Endothelial cell of umbilical vein (primary cell): ENCODE measurements around the gene LTBP1. TPM values are rescaled to one million over a fixed set of nuclear protein-coding genes. Genes with fewer than 3 reads are reported as not detected.
A peak's percentile ranks its signal among the peaks of the same experiment; 100 is the strongest.

ENCODE experiments used
- BruUV-seq: library from RNA; stranded (reverse); fragments of 400-500 nt; replicated peaks from 2 replicates; lab custom pipeline; 2021; lab: Mats Ljungman, UMichigan
- CTCF ChIA-PET: fragments of 300-600, 350-600 bp; sonication (Branson Sonifier 250); formaldehyde crosslinking; loops from one replicate; lab custom pipeline; 2021; ENCODE audit warnings: antibody characterized with exemption, inconsistent platforms; lab: Charles Lee
- POLR2A ChIA-PET: fragments of 300-600, 350-600 bp; sonication (Branson Sonifier 250); formaldehyde crosslinking; loops from one replicate; lab custom pipeline; 2021; ENCODE audit warnings: antibody characterized with exemption, inconsistent platforms; lab: Charles Lee
- DNase-seq: peaks from one replicate; pipeline ENCODE4 v3.0.0-alpha.2; 2011; ENCODE audit warnings: low read depth, low spot score
- FAIRE-seq: peaks from 2 replicates; lab custom pipeline; 2011; peaks lifted over from hg19 to GRCh38; lab: Jason Lieb, UNC
- H2AFZ ChIP-seq: 2 replicates; pipeline ENCODE4 v1.6.0; 2012; ENCODE audit warnings: low read depth, low read length, control low read depth, inconsistent platforms
- H3K27ac ChIP-seq: 2 replicates; pipeline ENCODE4 v1.5.1; 2011; ENCODE audit warnings: low read depth, mild to moderate bottlenecking, control low read depth, low read length, moderate library complexity; ENCODE audit not compliant: insufficient read depth
- H3K27me3 ChIP-seq, 2 experiments: 2 replicates each; pipeline versions ENCODE4 v1.6.0 to v1.6.1; 2011; ENCODE audit warnings: low read length in 2 of 2, mixed read lengths in 1 of 2; ENCODE audit not compliant: control insufficient read depth in 2 of 2, insufficient read depth in 2 of 2
- H3K36me3 ChIP-seq, 2 experiments: 2 replicates in 1 of 2; 3 replicates in 1 of 2; pipeline ENCODE4 v1.5.1; 2011; ENCODE audit warnings: low read length in 2 of 2, mild to moderate bottlenecking in 1 of 2, moderate library complexity in 1 of 2; ENCODE audit not compliant: control insufficient read depth in 2 of 2, insufficient read depth in 2 of 2; ENCODE audit errors: extremely low read depth in 1 of 2
- H3K4me1 ChIP-seq: 3 replicates; pipeline ENCODE4 v1.5.1; 2011; ENCODE audit warnings: mild to moderate bottlenecking, low read length; ENCODE audit not compliant: control insufficient read depth, insufficient read depth; ENCODE audit errors: extremely low read depth
- H3K4me2 ChIP-seq: 2 replicates; pipeline ENCODE4 v1.6.1; 2011; ENCODE audit warnings: low read length, control low read depth, mixed read lengths; ENCODE audit not compliant: insufficient read depth
- H3K4me3 ChIP-seq, 3 experiments: fragments of 200-600 bp in 1 of 3; sonication (generic), shearing (Covaris generic) in 1 of 3; replicated peaks in 1 of 3; 2 replicates each; pipeline ENCODE4 v1.5.1; 2011 to 2016; ENCODE audit warnings: control low read depth in 3 of 3, low read length in 3 of 3, mild to moderate bottlenecking in 2 of 3, inconsistent platforms in 1 of 3, low read depth in 1 of 3, moderate library complexity in 1 of 3; ENCODE audit not compliant: insufficient read depth in 1 of 3
- H3K79me2 ChIP-seq: 2 replicates; pipeline ENCODE4 v1.6.0; 2012; ENCODE audit warnings: low read length, inconsistent platforms; ENCODE audit not compliant: control insufficient read depth, insufficient read depth
- H3K9ac ChIP-seq: replicated peaks from 2 replicates; pipeline ENCODE3; 2011; ENCODE audit warnings: low read length, control low read depth; ENCODE audit not compliant: insufficient read depth; ENCODE audit errors: extremely low read depth
- H3K9me1 ChIP-seq: replicated peaks from 3 replicates; pipeline ENCODE4 v1.6.0; 2011; ENCODE audit warnings: mild to moderate bottlenecking, low read length; ENCODE audit not compliant: control insufficient read depth, insufficient read depth; ENCODE audit errors: extremely low read depth
- H3K9me3 ChIP-seq: replicated peaks from 2 replicates; pipeline ENCODE4 v1.5.1; 2012; ENCODE audit warnings: low read length, inconsistent platforms; ENCODE audit not compliant: control insufficient read depth, insufficient read depth
- H4K20me1 ChIP-seq: replicated peaks from 2 replicates; pipeline ENCODE3; 2011; ENCODE audit warnings: mild to moderate bottlenecking, low read length; ENCODE audit not compliant: control insufficient read depth, insufficient read depth; ENCODE audit errors: extremely low read depth
- EZH2 ChIP-seq: IDR thresholded peaks from 2 replicates; pipeline ENCODE4 v1.6.1; 2012; ENCODE audit warnings: borderline replicate concordance, low read depth, mild to moderate bottlenecking, moderate library complexity, low read length, inconsistent platforms; ENCODE audit not compliant: severe bottlenecking
- FOS ChIP-seq: IDR thresholded peaks from 2 replicates; pipeline ENCODE4 v1.6.1; 2011; ENCODE audit warnings: mild to moderate bottlenecking, low read length, moderate library complexity, borderline replicate concordance; ENCODE audit not compliant: insufficient read depth
- GATA2 ChIP-seq: IDR thresholded peaks from 2 replicates; pipeline ENCODE4 v1.7.0; 2011; ENCODE audit warnings: low read depth, mild to moderate bottlenecking, moderate library complexity, mixed read lengths, low read length; ENCODE audit not compliant: insufficient read length, insufficient read depth
- JUN ChIP-seq: IDR thresholded peaks from 2 replicates; pipeline ENCODE4 v1.6.1; 2011; ENCODE audit warnings: borderline replicate concordance, low read depth; ENCODE audit not compliant: insufficient read length, insufficient read depth
- MYC ChIP-seq: IDR thresholded peaks from one replicate; pipeline ENCODE4 v1.6.1; 2011; ENCODE audit warnings: mild to moderate bottlenecking, low read depth, low read length
- POLR2A ChIP-seq: IDR thresholded peaks from 2 replicates; pipeline ENCODE4 v1.6.1; 2012; ENCODE audit warnings: low read depth, mild to moderate bottlenecking, control low read depth, low read length
- POLR2AphosphoS5 ChIP-seq: IDR thresholded peaks from 2 replicates; pipeline ENCODE4 v1.6.1; 2012; ENCODE audit warnings: low read depth, mild to moderate bottlenecking, control low read depth, low read length, moderate library complexity; ENCODE audit not compliant: insufficient read depth
- dilution Hi-C: fragments of 300-500 bp; cut with MboI; formaldehyde crosslinking; loops from one replicate; pipeline ENCODE4 v1.15.0; 2019; ENCODE audit warnings: low sequenced_read_pairs; ENCODE audit not compliant: extremely low pct_ligation_motif_present
- intact Hi-C: fragments of 100-400 bp; cut with micrococcal nuclease; formaldehyde crosslinking; loops from one replicate; pipeline ENCODE4 v1.10.0; 2022
- polyA plus RNA-seq, 4 experiments: library from polyadenylated mRNA; depleted of rRNA in 3 of 4; stranded (reverse) in 3 of 4; unstranded in 1 of 4; fragments of >200 nt; gene quantifications; 2 replicates each; pipeline versions ENCODE4 v1.2.1 to v1.2.3, GENCODE V29; 2011 to 2012; ENCODE audit warnings: missing spikeins in 1 of 4
- total RNA-seq: library from RNA; stranded (reverse); gene quantifications from 2 replicates; pipeline ENCODE4 v1.2.3, GENCODE V29; 2021
- TF ChIP-seq, protein P1 (sequence below): IDR thresholded peaks from 2 replicates; pipeline ENCODE4 v1.6.1; 2011; ENCODE audit not compliant: insufficient read depth, insufficient read length
- TF ChIP-seq, protein P2 (sequence below), 2 donors: IDR thresholded peaks; 1 replicate in 1 of 2; 2 replicates in 1 of 2; pipeline ENCODE4 v1.5.1; 2011; ENCODE audit warnings: low read length in 2 of 2, mild to moderate bottlenecking in 2 of 2, moderate library complexity in 2 of 2, control low read depth in 1 of 2, inconsistent platforms in 1 of 2, low read depth in 1 of 2; ENCODE audit not compliant: insufficient read depth in 1 of 2; ENCODE audit errors: extremely low read depth in 1 of 2

The LTBP1 gene
- total and polyA plus RNA-seq, 2 donors (not counting 3 experiments of a cell fraction or from before 2014, with no cell fraction given), result 57.4 to 68.2 TPM

DNA sequence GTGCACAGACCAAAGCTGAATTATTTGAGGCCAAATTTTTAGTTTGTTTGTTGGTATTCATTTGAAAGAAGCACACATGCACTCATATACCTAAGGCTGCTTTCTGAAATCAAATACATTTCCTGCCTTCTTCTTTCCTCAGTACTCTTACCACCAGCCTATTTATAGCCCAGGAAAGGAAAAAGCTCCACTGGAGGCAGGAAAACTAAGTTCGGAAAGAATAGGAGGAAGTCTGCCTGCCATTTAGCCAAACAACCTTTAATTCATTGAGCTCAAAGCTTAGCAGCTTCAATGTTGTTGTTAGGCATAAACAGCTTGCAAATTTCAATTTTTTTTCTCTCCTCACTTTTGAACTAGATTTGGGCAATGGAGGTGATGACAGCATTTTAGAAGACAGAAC, 489.3 kb downstream of the LTBP1 start:
- DNase-seq (peak; percentile 89), FAIRE-seq (peak; percentile 95)
- Histone ChIP-seq H3K36me3 (no peaks in the 10 kb centered on the region), H2AFZ (peak overlapping the region; percentile 44), H4K20me1 (no peaks in the 10 kb centered on the region), H3K9ac (peak overlapping the region; percentile 85), H3K9me1 (no peaks in the 10 kb centered on the region), H3K27me3 (peaks cover 0 to 4% of the 10 kb centered on the region in 2 experiments), H3K27ac (peak overlapping the region; percentile 79), H3K4me2 (peak overlapping the region; percentile 92), H3K79me2 (no peaks in the 10 kb centered on the region), H3K9me3 (no peaks in the 10 kb centered on the region), H3K4me1 (peaks cover 19% of the 10 kb centered on the region), H3K4me3 (peak overlapping the region in 1 of 3 experiments; percentile 90)
- TF ChIP-seq JUN, result peak; percentile 3
- TF ChIP-seq, protein P1, sequence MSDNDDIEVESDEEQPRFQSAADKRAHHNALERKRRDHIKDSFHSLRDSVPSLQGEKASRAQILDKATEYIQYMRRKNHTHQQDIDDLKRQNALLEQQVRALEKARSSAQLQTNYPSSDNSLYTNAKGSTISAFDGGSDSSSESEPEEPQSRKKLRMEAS, result no peak
- peak; percentile 19 for TF ChIP-seq POLR2AphosphoS5
- ChIA-PET POLR2A (interaction anchor here (1.0 kb wide), 1 partner anchor 13 kb away, joined by 4 read pairs; no protein-coding TSS in a partner anchor), CTCF (interaction anchor here (0.6 to 2.4 kb wide), 7 partner anchors 11 to 147 kb away, joined by 3 to 24 read pairs (median 4); no protein-coding TSS in a partner anchor)
- intact Hi-C loops (loop anchor here (1.0 to 10.0 kb wide), 3 partner anchors 10 to 881 kb away; no protein-coding TSS in a partner anchor), dilution Hi-C loops (no loop called here)
- BruUV-seq, result no TSS peak

DNA sequence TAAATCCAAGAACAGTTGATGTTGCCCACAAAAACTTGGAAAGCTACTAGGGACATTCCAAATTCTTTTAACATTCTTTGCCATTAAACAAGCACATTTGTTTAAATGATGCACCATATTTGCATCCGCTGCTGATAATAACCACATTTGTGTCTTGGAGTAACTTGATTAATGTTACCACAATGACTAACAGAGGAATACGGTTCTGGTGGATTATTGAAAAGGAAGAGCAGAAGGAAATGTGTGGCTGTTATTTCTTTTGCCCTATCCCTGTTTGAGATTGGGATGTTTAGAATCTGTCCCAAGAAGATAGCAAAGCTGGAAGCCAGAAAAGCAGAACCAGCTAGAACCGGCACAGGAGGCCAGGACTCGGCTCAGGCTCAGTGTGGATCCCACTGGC, 490.5 kb downstream of the LTBP1 start:
- Histone ChIP-seq H3K4me1 (peaks cover 19% of the 10 kb centered on the region), H3K27ac (peak overlapping the region; percentile 57), H4K20me1 (no peaks in the 10 kb centered on the region), H3K9ac (peak overlapping the region; percentile 63), H3K79me2 (no peaks in the 10 kb centered on the region), H3K4me3 (peak overlapping the region in 1 of 3 experiments; percentile 90), H3K27me3 (no peaks in the 10 kb centered on the region), H3K36me3 (no peaks in the 10 kb centered on the region), H3K9me3 (no peaks in the 10 kb centered on the region), H2AFZ (no peak overlapping the region), H3K9me1 (no peaks in the 10 kb centered on the region), H3K4me2 (peak overlapping the region; percentile 92)
- peak; percentile 21 for FAIRE-seq
- dilution Hi-C loops, result no loop called here
- TF ChIP-seq, protein P2, sequence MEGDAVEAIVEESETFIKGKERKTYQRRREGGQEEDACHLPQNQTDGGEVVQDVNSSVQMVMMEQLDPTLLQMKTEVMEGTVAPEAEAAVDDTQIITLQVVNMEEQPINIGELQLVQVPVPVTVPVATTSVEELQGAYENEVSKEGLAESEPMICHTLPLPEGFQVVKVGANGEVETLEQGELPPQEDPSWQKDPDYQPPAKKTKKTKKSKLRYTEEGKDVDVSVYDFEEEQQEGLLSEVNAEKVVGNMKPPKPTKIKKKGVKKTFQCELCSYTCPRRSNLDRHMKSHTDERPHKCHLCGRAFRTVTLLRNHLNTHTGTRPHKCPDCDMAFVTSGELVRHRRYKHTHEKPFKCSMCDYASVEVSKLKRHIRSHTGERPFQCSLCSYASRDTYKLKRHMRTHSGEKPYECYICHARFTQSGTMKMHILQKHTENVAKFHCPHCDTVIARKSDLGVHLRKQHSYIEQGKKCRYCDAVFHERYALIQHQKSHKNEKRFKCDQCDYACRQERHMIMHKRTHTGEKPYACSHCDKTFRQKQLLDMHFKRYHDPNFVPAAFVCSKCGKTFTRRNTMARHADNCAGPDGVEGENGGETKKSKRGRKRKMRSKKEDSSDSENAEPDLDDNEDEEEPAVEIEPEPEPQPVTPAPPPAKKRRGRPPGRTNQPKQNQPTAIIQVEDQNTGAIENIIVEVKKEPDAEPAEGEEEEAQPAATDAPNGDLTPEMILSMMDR (IDR thresholded peaks at IDR 0.05; ENCODE audit: extremely low read depth in 1 of 2, insufficient read depth in 1 of 2, low read depth in 1 of 2, low read length in 2 of 2), result no peak
- TF ChIP-seq POLR2AphosphoS5 (no peak), MYC (no peak), GATA2 (no peak), EZH2 (no peak), JUN (no peak), FOS (no peak), POLR2A (no peak)
- TF ChIP-seq, protein P1, result no peak
- intact Hi-C loops, result loop anchor here (5.0 to 10.0 kb wide), 2 partner anchors 145 to 882 kb away; no protein-coding TSS in a partner anchor
- peak; percentile 28 for DNase-seq
- POLR2A ChIA-PET, result no interaction called here
- CTCF ChIA-PET, result interaction anchor here (1.5 to 1.6 kb wide), 2 partner anchors 17 to 24 kb away, joined by 7 to 8 read pairs; no protein-coding TSS in a partner anchor
- BruUV-seq, result TSS peak; percentile 16
